AG10803 (cell line): ENCODE measurements around the gene AMH.

Experiments used
- DNase-seq: peaks from one replicate; pipeline ENCODE4 v3.0.0; 2010; ENCODE audit warnings: low read depth
- H3K4me3 ChIP-seq: 2 replicates; pipeline ENCODE4 v1.5.1; 2011; ENCODE audit warnings: mild to moderate bottlenecking, low read length, control low read depth
- CTCF ChIP-seq: conservative IDR thresholded peaks from 2 replicates; pipeline ENCODE4 v1.5.1; 2011; ENCODE audit warnings: mild to moderate bottlenecking, low read length, control low read depth, inconsistent platforms

AMH gene

GRCh38 chr19:2247433-2248101, 1.6 kb upstream of the AMH start:
- TF ChIP-seq CTCF, result no peak
- no peak overlapping the region for H3K4me3 ChIP-seq
- DNase-seq, result no peak

GRCh38 chr19:2248136-2249009, 750 bp upstream of the AMH start:
- TF ChIP-seq CTCF, result no peak
- DNase-seq, result no peak
- no peak overlapping the region for H3K4me3 ChIP-seq

- TF ChIP-seq CTCF, result no peak
- DNase-seq, result no peak
These were observed 1.0 kb downstream of the AMH start for GRCh38 chr19:2249880-2250765.

GRCh38 chr19:2250766-2251105, 1.6 kb downstream of the AMH start:
- no peak for DNase-seq
- no peak overlapping the region for H3K4me3 ChIP-seq
- TF ChIP-seq CTCF, result no peak

More at GRCh38 chr19:2249880-2250765, 1.0 kb downstream of the AMH start:
- H3K4me3 ChIP-seq, result no peak overlapping the region

- TF ChIP-seq CTCF, result no peak
- no peak overlapping the region for H3K4me3 ChIP-seq
- DNase-seq, result no peak
These were observed 2.3 kb downstream of the AMH start for GRCh38 chr19:2251106-2252054.

- no peak overlapping the region for H3K4me3 ChIP-seq
- no peak for DNase-seq
- no peak for TF ChIP-seq CTCF
These were observed 3.1 kb downstream of the AMH start for GRCh38 chr19:2252055-2252796.
